Nephron progenitor cell (in vitro differentiated cells): Measurements from ENCODE around the gene HRH2.

Source experiments
- DNase-seq: peaks from one replicate; pipeline ENCODE4 v3.0.0; 2021
- H3K27ac Mint-ChIP-seq: 2 replicates; pipeline ENCODE4 v1.8.0; 2021; ENCODE audit warnings: mild to moderate bottlenecking, moderate library complexity, mixed read lengths
- H3K27me3 Mint-ChIP-seq: 2 replicates; pipeline ENCODE4 v1.8.0; 2021; ENCODE audit warnings: mild to moderate bottlenecking, low read depth, mixed read lengths; ENCODE audit not compliant: poor library complexity
- H3K36me3 Mint-ChIP-seq: 2 replicates; pipeline ENCODE4 v1.8.0; 2021; ENCODE audit warnings: low read depth, mixed read lengths
- H3K4me1 Mint-ChIP-seq: 2 replicates; pipeline ENCODE4 v1.8.0; 2021; ENCODE audit warnings: mixed read lengths
- H3K4me3 Mint-ChIP-seq: 2 replicates; pipeline ENCODE4 v1.8.0; 2021; ENCODE audit warnings: mild to moderate bottlenecking, moderate library complexity, mixed read lengths
- H3K9me3 Mint-ChIP-seq: 2 replicates; pipeline ENCODE4 v1.8.0; 2021; ENCODE audit warnings: mild to moderate bottlenecking, moderate library complexity, mixed read lengths
- TF ChIP-seq, protein P1 (sequence below): fragments of 200-600 bp; sonication (generic); IDR thresholded peaks from 2 replicates; pipeline ENCODE4 v1.5.0; 2021; ENCODE audit warnings: antibody characterized with exemption

HRH2 gene

GRCh38 chr5:175629793-175630192 lies 28.1 kb upstream of the HRH2 start:
- Mint-ChIP-seq H3K4me3 (no peak overlapping the region), H3K27me3 (peaks cover 20% of the 10 kb centered on the region), H3K27ac (no peak overlapping the region), H3K36me3 (no peaks in the 10 kb centered on the region), H3K9me3 (peaks cover 18% of the 10 kb centered on the region), H3K4me1 (peaks cover 6% of the 10 kb centered on the region)
- TF ChIP-seq, protein P1, sequence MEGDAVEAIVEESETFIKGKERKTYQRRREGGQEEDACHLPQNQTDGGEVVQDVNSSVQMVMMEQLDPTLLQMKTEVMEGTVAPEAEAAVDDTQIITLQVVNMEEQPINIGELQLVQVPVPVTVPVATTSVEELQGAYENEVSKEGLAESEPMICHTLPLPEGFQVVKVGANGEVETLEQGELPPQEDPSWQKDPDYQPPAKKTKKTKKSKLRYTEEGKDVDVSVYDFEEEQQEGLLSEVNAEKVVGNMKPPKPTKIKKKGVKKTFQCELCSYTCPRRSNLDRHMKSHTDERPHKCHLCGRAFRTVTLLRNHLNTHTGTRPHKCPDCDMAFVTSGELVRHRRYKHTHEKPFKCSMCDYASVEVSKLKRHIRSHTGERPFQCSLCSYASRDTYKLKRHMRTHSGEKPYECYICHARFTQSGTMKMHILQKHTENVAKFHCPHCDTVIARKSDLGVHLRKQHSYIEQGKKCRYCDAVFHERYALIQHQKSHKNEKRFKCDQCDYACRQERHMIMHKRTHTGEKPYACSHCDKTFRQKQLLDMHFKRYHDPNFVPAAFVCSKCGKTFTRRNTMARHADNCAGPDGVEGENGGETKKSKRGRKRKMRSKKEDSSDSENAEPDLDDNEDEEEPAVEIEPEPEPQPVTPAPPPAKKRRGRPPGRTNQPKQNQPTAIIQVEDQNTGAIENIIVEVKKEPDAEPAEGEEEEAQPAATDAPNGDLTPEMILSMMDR, result no peak
- no peak for DNase-seq

GRCh38 chr5:175635854-175636584 lies 21.9 kb upstream of the HRH2 start:
- Mint-ChIP-seq H3K4me3 (no peak overlapping the region), H3K27me3 (peaks cover 12% of the 10 kb centered on the region), H3K27ac (peak overlapping the region; percentile 28), H3K9me3 (peaks cover 4% of the 10 kb centered on the region), H3K36me3 (no peaks in the 10 kb centered on the region), H3K4me1 (peaks cover 20% of the 10 kb centered on the region)
- TF ChIP-seq, protein P1, result no peak
- DNase-seq, result no peak

GRCh38 chr5:175638305-175638704 lies 19.6 kb upstream of the HRH2 start:
- TF ChIP-seq, protein P1, result no peak
- H3K9me3 Mint-ChIP-seq, result peaks cover 4% of the 10 kb centered on the region
- H3K36me3 Mint-ChIP-seq, result no peaks in the 10 kb centered on the region
- H3K27me3 Mint-ChIP-seq, result peaks cover 11% of the 10 kb centered on the region
- peaks cover 21% of the 10 kb centered on the region for H3K4me1 Mint-ChIP-seq
- no peak overlapping the region for H3K4me3 Mint-ChIP-seq
- DNase-seq, result no peak
- no peak overlapping the region for H3K27ac Mint-ChIP-seq

GRCh38 chr5:175640106-175640775 lies 17.6 kb upstream of the HRH2 start:
- TF ChIP-seq, protein P1, result no peak
- Mint-ChIP-seq H3K4me3 (no peak overlapping the region), H3K27ac (peak overlapping the region; percentile 30), H3K9me3 (peaks cover 4% of the 10 kb centered on the region), H3K27me3 (peaks cover 14% of the 10 kb centered on the region), H3K36me3 (no peaks in the 10 kb centered on the region), H3K4me1 (peaks cover 21% of the 10 kb centered on the region)
- DNase-seq, result no peak

DNA sequence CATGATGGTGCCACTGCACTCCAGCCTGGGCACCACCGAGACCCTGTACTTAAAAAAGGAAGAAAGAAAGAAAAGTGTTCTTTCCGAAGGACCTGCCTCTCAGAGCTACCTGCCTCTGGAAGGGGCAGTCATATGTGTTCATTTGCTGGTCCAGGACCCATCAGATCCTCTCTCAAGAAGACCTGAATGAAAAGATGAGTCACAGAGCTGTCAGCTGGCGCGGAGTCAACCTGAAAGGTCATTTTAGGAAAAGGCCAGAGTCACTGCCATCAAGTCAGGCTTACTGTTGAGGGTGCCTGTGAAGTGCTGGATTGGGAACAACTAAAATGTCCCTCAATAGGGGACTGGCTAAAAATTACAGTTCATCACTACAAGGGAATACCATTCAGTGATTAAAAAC lies 14.9 kb upstream of the HRH2 start:
- Mint-ChIP-seq H3K4me3 (no peak overlapping the region), H3K27ac (no peak overlapping the region), H3K9me3 (peaks cover 10% of the 10 kb centered on the region), H3K36me3 (no peaks in the 10 kb centered on the region), H3K27me3 (peaks cover 11% of the 10 kb centered on the region), H3K4me1 (peaks cover 21% of the 10 kb centered on the region)
- TF ChIP-seq, protein P1, result no peak
- DNase-seq, result no peak

- DNase-seq, result no peak
- Mint-ChIP-seq H3K36me3 (no peaks in the 10 kb centered on the region), H3K27ac (no peak overlapping the region), H3K4me3 (no peak overlapping the region), H3K9me3 (peaks cover 29% of the 10 kb centered on the region), H3K27me3 (peaks cover 6% of the 10 kb centered on the region), H3K4me1 (no peaks in the 10 kb centered on the region)
- TF ChIP-seq, protein P1, result no peak
Observed at GRCh38 chr5:175646251-175646650, 11.6 kb upstream of the HRH2 start.
